CD4-positive, alpha-beta T cell (primary cell): ENCODE data around the gene CEP85L. TPM values are rescaled to one million over a fixed set of nuclear protein-coding genes. Genes with fewer than 3 reads are reported as not detected.
A peak's percentile ranks its signal among the peaks of the same experiment; 100 is the strongest.

Experiments
- ATAC-seq: fragments of 200-7000 bp; cut with Tn5 transposase; one replicate; pipeline ENCODE4 v1.10.0; 2022; ENCODE audit warnings: mild to moderate bottlenecking; ENCODE audit not compliant: poor library complexity
- CTCF ChIA-PET: fragments of 350-600 bp; sonication (Branson Sonifier 250); formaldehyde crosslinking; loops from one replicate; lab custom pipeline; 2021; ENCODE audit warnings: antibody characterized with exemption, inconsistent platforms; lab: Charles Lee
- POLR2A ChIA-PET: fragments of 350-600 bp; sonication (Branson Sonifier 250); formaldehyde crosslinking; loops from one replicate; lab custom pipeline; 2021; ENCODE audit warnings: antibody characterized with exemption, inconsistent platforms; lab: Charles Lee
- DNase-seq, 14 experiments: peaks; one replicate each; pipeline ENCODE4 v3.0.0-alpha.2; 2013 to 2020; ENCODE audit warnings: mixed read lengths in 2 of 14
- H3K27ac ChIP-seq, 2 donors: one replicate each; pipeline versions ENCODE4 v1.5.1 to v1.7.0; 2013; ENCODE audit warnings: low read length in 2 of 2, low read depth in 1 of 2, mild to moderate bottlenecking in 1 of 2
- H3K27me3 ChIP-seq, 2 experiments: 1 replicate in 1 of 2; 2 replicates in 1 of 2; pipeline versions ENCODE4 v1.6.1 to v1.7.0; 2013; ENCODE audit warnings: low read length in 2 of 2, control low read depth in 1 of 2, mild to moderate bottlenecking in 1 of 2, moderate library complexity in 1 of 2; ENCODE audit not compliant: insufficient read depth in 2 of 2, control insufficient read depth in 1 of 2
- H3K36me3 ChIP-seq: one replicate; pipeline ENCODE4 v1.6.1; 2013; ENCODE audit warnings: low read length, control low read depth; ENCODE audit not compliant: insufficient read depth
- H3K4me1 ChIP-seq: one replicate; pipeline ENCODE4 v1.6.1; 2013; ENCODE audit warnings: low read length, control low read depth; ENCODE audit not compliant: insufficient read depth
- H3K4me3 ChIP-seq: one replicate; pipeline ENCODE4 v1.5.1; 2013; ENCODE audit warnings: mild to moderate bottlenecking, low read length, moderate library complexity
- H3K9me3 ChIP-seq, 2 experiments: 1 replicate in 1 of 2; 2 replicates in 1 of 2; pipeline versions ENCODE4 v1.6.1 to v1.7.0; 2013; ENCODE audit warnings: low read length in 2 of 2, mild to moderate bottlenecking in 2 of 2, control low read depth in 1 of 2, moderate library complexity in 1 of 2; ENCODE audit not compliant: control insufficient read depth in 1 of 2, insufficient read depth in 1 of 2
- H3K27ac Mint-ChIP-seq: one replicate; pipeline ENCODE4 v1.8.0; 2020; ENCODE audit warnings: mixed read lengths
- H3K27me3 Mint-ChIP-seq: one replicate; pipeline ENCODE4 v1.8.0; 2021; ENCODE audit warnings: mixed read lengths
- H3K36me3 Mint-ChIP-seq: one replicate; pipeline ENCODE4 v1.8.0; 2021; ENCODE audit warnings: low read depth, mixed read lengths
- H3K4me1 Mint-ChIP-seq: one replicate; pipeline ENCODE4 v1.8.0; 2021; ENCODE audit warnings: low read depth, mixed read lengths
- H3K4me3 Mint-ChIP-seq: one replicate; pipeline ENCODE4 v1.8.0; 2020; ENCODE audit warnings: mild to moderate bottlenecking, mixed read lengths
- H3K9me3 Mint-ChIP-seq: one replicate; pipeline ENCODE4 v1.8.0; 2020; ENCODE audit warnings: mixed read lengths
- intact Hi-C, 2 experiments: fragments of 100-400 bp; cut with DNase I in 1 of 2; cut with micrococcal nuclease in 1 of 2; formaldehyde crosslinking; loops; one replicate each; pipeline versions ENCODE4 v1.15.1 to v1.9.0; 2023 to 2025; cut with DNase I, micrococcal nuclease
- total RNA-seq, 174 experiments: library from RNA in 2 of 174; stranded (reverse) in 2 of 174; gene quantifications; one replicate each; pipeline ENCODE4 v1.2.3 and lab custom pipeline; 2021 to 2026
- TF ChIP-seq, protein P1 (sequence below): fragments of 200-600 bp; IDR thresholded peaks from one replicate; pipeline ENCODE4 v1.8.0; 2022; ENCODE audit warnings: antibody characterized with exemption, mild to moderate bottlenecking

CEP85L gene
- total RNA-seq, 2 experiments from 2014 or later = 76.2 to 80.7 TPM

- POLR2A ChIA-PET = no interaction called here
- H3K27ac Mint-ChIP-seq = peak overlapping the region; percentile 10
Measured at GRCh38 chr6:118562248-118562647, 89.1 kb downstream of the CEP85L start.

DNA sequence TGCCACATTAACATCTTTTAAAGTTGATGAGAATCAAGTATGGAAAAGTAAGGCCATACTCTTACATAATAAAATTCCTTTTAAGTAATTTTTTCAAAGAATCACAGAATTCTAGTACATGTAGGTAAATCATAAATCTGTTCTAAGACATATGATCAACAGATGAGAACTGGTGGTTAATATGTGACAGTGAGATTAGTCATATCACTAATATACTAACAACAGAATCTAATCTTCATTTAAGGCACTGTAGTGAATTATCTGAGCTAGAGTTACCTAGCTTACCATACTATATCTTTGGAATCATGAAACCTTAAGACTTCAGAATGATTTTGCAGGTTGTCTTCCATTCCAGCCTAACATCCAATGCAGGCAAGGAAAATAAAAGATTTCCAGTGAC lies 91.7 kb downstream of the CEP85L start:
- Mint-ChIP-seq H3K27ac (peak overlapping the region; percentile 89), H3K27me3 (no peaks in the 10 kb centered on the region), H3K9me3 (no peaks in the 10 kb centered on the region), H3K36me3 (peaks cover 36% of the 10 kb centered on the region), H3K4me3 (peak overlapping the region; percentile 7), H3K4me1 (peaks cover 43% of the 10 kb centered on the region)
- Histone ChIP-seq H3K27me3 (no peaks in the 10 kb centered on the region), H3K4me1 (peaks cover 13% of the 10 kb centered on the region), H3K27ac (peak overlapping the region; percentile 36 to 78), H3K9me3 (no peaks in the 10 kb centered on the region), H3K36me3 (peaks cover 7% of the 10 kb centered on the region), H3K4me3 (no peak overlapping the region)
- DNase-seq = no peak
- CTCF ChIA-PET = interaction anchor here (1.4 kb wide), 1 partner anchor 92 kb away, joined by 3 read pairs; the partner anchor contains the start of gene CEP85L
- POLR2A ChIA-PET = interaction anchor here (1.4 to 1.6 kb wide), 2 partner anchors 150 to 957 kb away, joined by 6 to 20 read pairs; partner anchors contain the start of gene GOPC
- intact Hi-C loops = loop anchor here in 1 of 2 experiments (5.0 to 10.0 kb wide), 5 partner anchors 175 to 955 kb away; partner anchors contain the start of genes ASF1A, GOPC and NUS1
- ATAC-seq = no peak
- TF ChIP-seq, protein P1, sequence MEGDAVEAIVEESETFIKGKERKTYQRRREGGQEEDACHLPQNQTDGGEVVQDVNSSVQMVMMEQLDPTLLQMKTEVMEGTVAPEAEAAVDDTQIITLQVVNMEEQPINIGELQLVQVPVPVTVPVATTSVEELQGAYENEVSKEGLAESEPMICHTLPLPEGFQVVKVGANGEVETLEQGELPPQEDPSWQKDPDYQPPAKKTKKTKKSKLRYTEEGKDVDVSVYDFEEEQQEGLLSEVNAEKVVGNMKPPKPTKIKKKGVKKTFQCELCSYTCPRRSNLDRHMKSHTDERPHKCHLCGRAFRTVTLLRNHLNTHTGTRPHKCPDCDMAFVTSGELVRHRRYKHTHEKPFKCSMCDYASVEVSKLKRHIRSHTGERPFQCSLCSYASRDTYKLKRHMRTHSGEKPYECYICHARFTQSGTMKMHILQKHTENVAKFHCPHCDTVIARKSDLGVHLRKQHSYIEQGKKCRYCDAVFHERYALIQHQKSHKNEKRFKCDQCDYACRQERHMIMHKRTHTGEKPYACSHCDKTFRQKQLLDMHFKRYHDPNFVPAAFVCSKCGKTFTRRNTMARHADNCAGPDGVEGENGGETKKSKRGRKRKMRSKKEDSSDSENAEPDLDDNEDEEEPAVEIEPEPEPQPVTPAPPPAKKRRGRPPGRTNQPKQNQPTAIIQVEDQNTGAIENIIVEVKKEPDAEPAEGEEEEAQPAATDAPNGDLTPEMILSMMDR = no peak

More at GRCh38 chr6:118562248-118562647, 89.1 kb downstream of the CEP85L start:
- peaks cover 12% of the 10 kb centered on the region for H3K36me3 ChIP-seq
- no peaks in the 10 kb centered on the region for H3K27me3 Mint-ChIP-seq
- intact Hi-C loops = loop anchor here in 1 of 2 experiments (5.0 to 10.0 kb wide), 3 partner anchors 173 to 550 kb away; partner anchors contain the start of gene ASF1A
- peaks cover 20% of the 10 kb centered on the region for H3K4me1 ChIP-seq
- H3K4me3 ChIP-seq = no peak overlapping the region
- no peak overlapping the region for H3K27ac ChIP-seq
- peaks cover 46% of the 10 kb centered on the region for H3K4me1 Mint-ChIP-seq
- peaks cover 31% of the 10 kb centered on the region for H3K36me3 Mint-ChIP-seq
- no peak for ATAC-seq
- no peaks in the 10 kb centered on the region for H3K9me3 ChIP-seq
- no peak for DNase-seq
- H3K4me3 Mint-ChIP-seq = no peak overlapping the region
- H3K27me3 ChIP-seq = no peaks in the 10 kb centered on the region
- no peaks in the 10 kb centered on the region for H3K9me3 Mint-ChIP-seq
- TF ChIP-seq, protein P1 = no peak
- CTCF ChIA-PET = no interaction called here

DNA sequence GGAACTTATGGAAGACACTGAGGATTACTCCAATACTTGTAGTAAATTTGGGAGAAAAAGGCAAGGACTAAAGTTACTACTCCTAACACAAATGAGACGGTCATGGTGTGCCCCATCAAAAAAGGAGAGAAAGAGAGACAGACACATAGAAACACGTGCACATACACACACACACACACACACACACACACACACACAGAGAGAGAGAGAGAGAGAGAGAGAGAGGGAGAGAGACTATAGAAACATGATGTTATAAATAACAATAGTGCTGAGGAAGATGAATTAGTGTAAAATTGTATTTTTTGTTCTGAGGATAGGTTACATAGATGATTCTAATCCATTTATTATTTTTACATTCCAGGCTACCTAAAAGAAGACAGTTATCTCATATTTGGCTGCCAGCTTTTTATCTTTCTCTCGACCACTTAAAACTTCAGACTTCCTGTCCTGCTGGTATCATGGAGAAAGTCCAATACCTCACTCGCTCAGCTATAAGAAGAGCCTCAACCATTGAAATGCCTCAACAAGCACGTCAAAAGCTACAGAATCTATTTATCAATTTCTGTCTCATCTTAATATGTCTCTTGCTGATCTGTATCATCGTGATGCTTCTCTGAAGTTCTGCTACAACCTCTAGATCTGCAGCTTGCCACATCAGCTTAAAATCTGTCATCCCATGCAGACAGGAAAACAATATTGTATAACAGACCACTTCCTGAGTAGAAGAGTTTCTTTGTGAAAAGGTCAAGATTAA lies 92.8 kb downstream of the CEP85L start:
- no peaks in the 10 kb centered on the region for H3K9me3 Mint-ChIP-seq
- no peaks in the 10 kb centered on the region for H3K27me3 Mint-ChIP-seq
- H3K27ac Mint-ChIP-seq = peak overlapping the region; percentile 89
- H3K4me1 Mint-ChIP-seq = peaks cover 43% of the 10 kb centered on the region
- Histone ChIP-seq H3K4me3 (peak overlapping the region; percentile 25), H3K27ac (peak overlapping the region; percentile 59 to 78), H3K27me3 (no peaks in the 10 kb centered on the region), H3K36me3 (peaks cover 6% of the 10 kb centered on the region), H3K9me3 (no peaks in the 10 kb centered on the region), H3K4me1 (peaks cover 13% of the 10 kb centered on the region)
- peak in 7 of 14 experiments; percentile 6 to 86 (median 53) for DNase-seq
- peak; percentile 93 for ATAC-seq
- CTCF ChIA-PET = interaction anchor here (1.3 to 1.4 kb wide), 2 partner anchors 93 to 519 kb away, joined by 3 read pairs; partner anchors contain the start of gene CEP85L
- POLR2A ChIA-PET = interaction anchor here (0.6 to 1.6 kb wide), 10 partner anchors 11 to 956 kb away, joined by 3 to 20 read pairs (median 4); partner anchors contain the start of genes CEP85L, GOPC and PLN
- intact Hi-C loops = loop anchor here in 1 of 2 experiments (10.0 kb wide), 2 partner anchors 884 to 954 kb away; partner anchors contain the start of genes GOPC and NUS1
- peak overlapping the region; percentile 74 for H3K4me3 Mint-ChIP-seq
- H3K36me3 Mint-ChIP-seq = peaks cover 34% of the 10 kb centered on the region
- TF ChIP-seq, protein P1 = no peak
